Colon (tissue), 2 donors: ENCODE data around the gene PCSK5.

Experiments
- FAIRE-seq: peaks from 2 replicates; lab custom pipeline; 2012; peaks lifted over from hg19 to GRCh38; lab: Jason Lieb, UNC
- donor health status: control.
- donor health status: control.

The PCSK5 gene

GRCh38 chr9:76086539-76086938 lies 196.1 kb downstream of the PCSK5 start:
- FAIRE-seq: no peak

DNA sequence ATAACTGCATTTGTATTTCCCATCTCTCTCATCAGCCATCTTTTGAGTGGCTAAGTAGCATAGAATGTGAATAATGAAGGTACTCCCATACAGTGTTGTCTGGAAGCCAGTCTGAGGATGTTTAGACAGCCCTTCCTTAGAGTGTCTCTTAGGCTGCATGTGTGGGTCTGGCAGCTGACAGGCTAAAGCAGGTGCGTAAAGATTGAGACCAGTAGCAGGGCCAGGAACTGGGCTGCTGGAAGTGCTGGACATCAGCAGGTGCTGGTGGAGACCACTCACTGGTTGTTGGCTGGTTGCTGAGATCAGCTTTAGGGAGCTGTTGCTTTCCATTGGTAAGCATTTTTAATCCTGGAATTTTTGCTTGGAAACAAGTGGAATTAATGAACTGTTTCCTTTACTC lies 197.5 kb downstream of the PCSK5 start:
- no peak for FAIRE-seq

DNA sequence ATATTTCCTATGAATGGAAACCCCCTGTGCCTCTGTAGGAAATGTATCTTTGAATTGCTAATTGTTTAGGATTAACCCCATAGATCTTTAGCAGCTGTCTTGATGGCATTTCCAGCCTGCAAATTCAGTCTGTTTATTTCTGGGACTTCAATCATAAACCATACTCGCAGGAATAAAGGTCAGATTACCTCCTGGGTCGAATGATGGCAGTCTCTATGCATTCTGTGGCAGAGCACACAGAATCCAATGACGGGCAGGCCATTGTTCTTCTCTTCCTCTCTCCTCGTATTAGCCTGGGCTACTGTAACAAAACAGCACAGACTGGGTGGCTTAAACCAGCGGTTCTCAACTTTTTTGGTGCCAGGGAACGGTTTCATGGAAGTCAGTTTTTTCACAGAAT lies 199.9 kb downstream of the PCSK5 start:
- FAIRE-seq: no peak

DNA sequence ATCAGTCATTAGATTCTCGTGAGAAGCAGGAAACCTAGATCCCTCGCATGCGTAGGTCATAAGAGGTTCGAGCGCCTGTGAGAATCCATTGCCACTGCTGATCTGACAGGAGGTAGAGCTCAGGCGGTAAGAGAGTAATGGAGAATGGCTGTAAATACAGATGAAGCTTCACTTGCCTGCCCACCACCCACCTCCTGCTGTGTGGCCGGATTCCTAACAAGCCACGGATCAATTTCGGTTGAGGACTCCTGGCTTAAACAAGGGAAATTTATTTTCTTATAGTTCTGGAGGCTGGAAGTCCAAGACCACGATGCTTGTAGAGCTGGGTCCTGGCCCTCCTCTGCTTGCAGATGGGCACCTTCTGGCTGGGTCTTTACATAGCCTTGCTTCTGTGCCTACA lies 200.4 kb downstream of the PCSK5 start:
- no peak for FAIRE-seq

DNA sequence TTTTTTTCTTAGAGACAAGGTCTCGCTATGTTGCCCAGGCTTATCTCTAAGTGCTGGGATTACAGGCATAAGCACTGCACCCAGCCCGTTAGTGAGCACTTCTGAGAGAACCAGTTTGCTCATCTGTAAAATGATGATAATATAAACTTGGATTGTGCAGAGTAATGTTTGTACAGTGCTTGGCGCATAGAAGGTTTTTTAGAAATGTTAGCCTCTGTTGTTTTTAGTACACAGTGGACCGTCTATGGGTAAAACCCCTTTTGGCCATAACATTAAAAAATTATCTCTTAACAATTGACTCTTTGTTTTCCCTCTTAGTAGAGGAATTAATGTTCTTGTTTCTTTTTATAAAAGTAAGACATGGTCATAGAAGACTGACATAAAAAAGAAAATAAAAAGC lies 202.1 kb downstream of the PCSK5 start:
- no peak for FAIRE-seq

GRCh38 chr9:76095585-76095984 lies 205.1 kb downstream of the PCSK5 start:
- FAIRE-seq: no peak

GRCh38 chr9:76099516-76099915 lies 209.0 kb downstream of the PCSK5 start:
- FAIRE-seq: no peak

DNA sequence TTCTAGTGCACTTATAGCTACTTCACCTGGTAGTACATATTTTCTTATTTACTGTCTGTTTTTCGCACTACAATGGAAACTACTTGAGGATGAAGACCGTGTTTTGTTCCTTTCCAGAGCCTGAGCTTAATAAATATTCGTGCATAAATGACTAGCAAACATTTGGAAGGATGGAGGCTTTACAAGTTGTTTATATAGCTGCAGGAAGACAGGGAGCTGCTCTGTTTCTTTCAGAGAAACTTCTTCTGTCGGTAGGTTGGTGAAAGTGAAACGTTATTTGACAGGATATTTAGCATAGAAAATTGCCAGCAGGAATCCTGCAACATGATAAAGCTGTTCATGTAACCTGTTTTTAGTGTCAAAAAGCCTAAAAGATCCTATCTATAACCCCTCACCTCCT lies 210.6 kb downstream of the PCSK5 start:
- no peak for FAIRE-seq

GRCh38 chr9:76101491-76101890 lies 211.0 kb downstream of the PCSK5 start:
- FAIRE-seq: no peak

DNA sequence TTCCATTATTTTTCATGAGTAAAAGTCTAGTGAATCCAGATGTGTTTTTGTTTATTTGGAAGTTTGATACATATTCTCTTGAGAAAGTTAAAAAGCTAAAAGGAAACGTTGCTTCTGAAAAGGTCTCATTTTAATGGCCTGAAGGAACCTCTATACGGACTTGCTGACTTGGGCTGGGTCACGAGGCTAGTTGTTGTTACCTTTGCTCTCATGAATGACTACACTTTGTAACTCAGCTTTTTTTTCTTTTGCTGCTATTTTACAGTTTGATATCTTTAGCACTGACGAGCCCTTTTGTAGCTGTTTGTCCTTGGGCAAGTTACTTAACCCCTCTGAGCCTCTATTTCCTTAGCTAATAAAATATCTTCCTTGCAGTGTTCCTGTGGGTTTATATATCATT lies 211.5 kb downstream of the PCSK5 start:
- no peak for FAIRE-seq

- FAIRE-seq: no peak
Measured at GRCh38 chr9:76103531-76104315, 213.2 kb downstream of the PCSK5 start.

DNA sequence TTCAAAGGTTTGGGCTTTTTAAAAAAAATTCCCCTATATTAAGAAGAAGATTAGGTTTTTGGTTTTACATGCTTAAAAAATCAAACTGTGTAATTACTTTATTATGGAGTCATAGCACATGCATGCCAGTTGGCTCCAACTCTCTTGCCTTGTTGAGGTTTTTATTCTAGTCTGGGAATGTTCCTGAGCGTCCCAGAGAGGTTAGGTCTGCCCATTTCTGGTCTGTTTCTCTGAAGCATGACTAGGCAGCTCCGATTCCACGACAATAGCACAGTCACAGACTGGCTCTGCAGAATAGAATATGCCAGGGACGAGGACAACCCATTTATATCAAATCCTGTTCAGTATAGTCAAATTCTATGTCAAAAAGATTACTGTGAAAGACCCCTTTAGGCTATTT lies 217.0 kb downstream of the PCSK5 start:
- no peak for FAIRE-seq

DNA sequence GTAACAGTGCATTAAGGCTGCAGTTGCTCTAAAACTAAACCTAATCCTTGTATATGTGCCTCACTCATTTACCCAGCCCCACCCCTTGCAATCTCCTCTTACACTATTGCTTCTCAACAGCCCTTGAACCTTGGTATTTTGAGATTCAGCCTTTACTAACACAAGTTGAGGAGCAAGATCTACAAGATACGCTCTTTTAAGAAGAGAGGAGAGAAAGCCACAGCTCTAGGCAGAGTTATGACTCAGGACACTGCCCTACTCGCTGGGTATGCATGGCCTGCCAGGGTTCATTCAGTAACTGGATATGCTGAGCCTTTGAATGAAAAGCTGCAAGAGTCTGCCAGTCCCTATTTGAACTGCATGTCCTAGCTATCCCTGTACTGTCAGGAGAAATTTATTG lies 219.5 kb downstream of the PCSK5 start:
- FAIRE-seq: no peak

- no peak for FAIRE-seq
Measured at GRCh38 chr9:76112151-76112550, 221.7 kb downstream of the PCSK5 start.

DNA sequence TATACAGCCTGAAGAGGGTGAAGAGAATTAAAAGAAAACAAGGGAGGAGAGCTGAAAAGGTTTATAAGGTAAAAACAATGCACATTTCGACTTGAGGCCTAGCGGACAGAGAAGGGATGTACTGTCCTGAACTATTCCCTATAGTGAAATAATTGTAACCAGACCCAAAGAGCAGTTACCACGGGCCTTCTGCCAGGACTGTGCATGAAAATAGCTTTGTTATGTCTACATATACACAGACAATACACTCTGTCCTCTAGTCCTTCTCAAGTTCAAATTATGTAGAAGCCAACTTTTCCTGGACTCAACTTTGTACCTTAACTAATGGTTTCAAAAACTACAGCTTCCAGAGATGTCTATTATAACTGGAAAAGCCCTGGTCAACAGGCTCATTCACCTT lies 223.7 kb downstream of the PCSK5 start:
- FAIRE-seq: no peak

DNA sequence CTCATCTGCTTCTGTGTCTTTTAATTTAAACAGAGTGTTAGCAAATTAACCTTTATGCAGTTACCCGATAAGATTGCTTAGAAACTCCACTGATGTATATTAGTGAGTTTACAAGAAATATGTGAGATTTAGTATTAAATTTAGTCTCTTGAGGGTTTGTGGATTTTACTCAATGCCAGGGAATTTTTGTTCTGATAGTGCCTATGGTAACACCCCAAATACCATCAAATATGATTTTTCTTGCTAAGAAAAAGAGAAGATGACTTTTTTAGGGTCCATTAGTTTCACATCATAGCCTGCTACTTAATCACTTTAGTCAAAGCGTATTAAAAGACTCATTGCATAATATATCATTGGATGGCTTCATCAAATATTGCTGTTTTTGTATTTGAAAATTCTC lies 224.9 kb downstream of the PCSK5 start:
- FAIRE-seq: no peak

- FAIRE-seq: no peak
Measured at GRCh38 chr9:76115982-76116646, 225.6 kb downstream of the PCSK5 start.

GRCh38 chr9:76116913-76117312 lies 226.4 kb downstream of the PCSK5 start:
- no peak for FAIRE-seq

- FAIRE-seq: no peak
Measured at GRCh38 chr9:76127637-76128036, 237.2 kb downstream of the PCSK5 start.

DNA sequence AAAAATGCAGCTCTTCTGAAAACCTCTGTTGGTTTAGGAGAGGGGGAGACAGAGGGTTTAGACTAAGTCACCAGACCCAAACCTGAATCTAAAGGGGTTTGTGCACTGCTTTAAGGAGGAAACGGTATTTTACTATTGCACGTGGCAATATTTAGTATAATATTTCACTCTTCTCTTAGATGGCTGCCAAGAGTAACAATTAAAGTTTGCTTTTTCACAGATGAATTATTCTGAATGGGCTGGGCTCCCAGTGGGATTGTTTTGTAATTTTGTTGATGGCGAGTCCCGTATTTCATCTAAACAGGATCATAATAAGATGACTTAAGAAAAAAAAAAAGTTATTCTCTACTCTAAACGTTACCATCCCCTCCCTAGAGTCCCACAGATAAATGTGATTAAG lies 245.4 kb downstream of the PCSK5 start:
- no peak for FAIRE-seq

GRCh38 chr9:76136986-76137385 lies 246.5 kb downstream of the PCSK5 start:
- FAIRE-seq: no peak

DNA sequence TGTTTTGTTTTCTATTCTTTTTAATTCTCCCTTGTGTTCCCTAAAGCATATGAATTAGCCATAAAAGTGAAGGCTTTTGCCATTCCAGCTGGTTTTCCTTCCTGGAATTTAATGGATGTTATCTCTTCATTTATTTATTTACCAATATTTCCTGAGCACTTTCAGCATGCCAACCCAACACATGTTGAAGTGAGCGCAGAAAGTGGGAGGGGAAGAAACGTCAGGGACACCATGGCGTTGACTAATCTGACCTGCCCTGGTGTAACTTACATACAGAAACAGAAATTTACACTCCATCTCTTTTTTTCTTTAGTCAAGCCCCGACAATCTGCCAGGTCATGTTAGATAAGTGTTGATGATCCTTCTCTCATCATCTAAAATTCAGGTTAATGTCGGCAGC lies 247.5 kb downstream of the PCSK5 start:
- FAIRE-seq: no peak

DNA sequence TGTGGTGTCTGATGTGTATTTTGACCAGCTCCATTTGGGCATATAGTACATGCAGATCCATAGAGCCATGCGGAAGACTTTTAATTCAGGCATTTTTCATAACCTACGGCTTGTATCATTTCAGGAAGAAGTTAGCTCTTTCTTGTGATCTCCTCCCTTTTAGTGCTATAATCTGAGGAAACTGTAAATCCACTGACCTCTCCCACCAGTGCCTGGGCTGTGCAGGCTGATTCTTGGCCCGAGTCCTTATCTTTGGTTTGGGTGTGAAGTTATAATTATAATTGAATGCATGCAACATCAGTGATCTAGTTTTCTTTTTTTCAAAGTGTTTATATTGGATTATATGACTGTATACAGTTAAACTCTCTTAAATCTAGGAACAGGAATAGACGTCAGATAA lies 247.9 kb downstream of the PCSK5 start:
- FAIRE-seq: no peak

- no peak for FAIRE-seq
Measured at GRCh38 chr9:76143834-76144233, 253.4 kb downstream of the PCSK5 start.
